Astrocyte of the spinal cord (primary cell): ENCODE data around the gene UPK3A.
A peak's percentile ranks its signal among the peaks of the same experiment; 100 is the strongest.
"Not testable (repeated sequence)": the region's sequence is repeated elsewhere in the genome, so short reads cannot be mapped to it uniquely, and the experiment has no call there.

Experiments used
- DNase-seq: peaks from one replicate; pipeline ENCODE4 v3.0.0; 2011; ENCODE audit warnings: low read depth, low spot score
- H3K4me3 ChIP-seq: 2 replicates; pipeline ENCODE4 v1.5.1; 2011; ENCODE audit warnings: low read depth, mild to moderate bottlenecking, low read length, moderate library complexity
- CTCF ChIP-seq: IDR thresholded peaks from 2 replicates; pipeline ENCODE4 v1.5.1; 2012; ENCODE audit warnings: low read depth, mild to moderate bottlenecking, low read length, inconsistent platforms
- in situ Hi-C: cut with HindIII; loops from 2 replicates; pipeline ENCODE4 v1.10.0; 2017; ENCODE audit warnings: low sequenced_read_pairs

UPK3A gene

GRCh38 chr22:45259754-45260394 is 24.9 kb upstream of the UPK3A start:
- TF ChIP-seq CTCF, result no peak
- no peak for DNase-seq
- no peak overlapping the region for H3K4me3 ChIP-seq
- in situ Hi-C loops, result no loop called here

GRCh38 chr22:45260395-45260759 is 24.4 kb upstream of the UPK3A start:
- H3K4me3 ChIP-seq, in situ Hi-C loops, DNase-seq: not testable (repeated sequence)

GRCh38 chr22:45261407-45262088 is 23.2 kb upstream of the UPK3A start:
- in situ Hi-C loops, result no loop called here
- H3K4me3 ChIP-seq, result no peak overlapping the region
- TF ChIP-seq CTCF, result no peak
- no peak for DNase-seq

GRCh38 chr22:45262195-45262930 is 22.4 kb upstream of the UPK3A start:
- in situ Hi-C loops, result no loop called here
- DNase-seq, result no peak
- no peak for TF ChIP-seq CTCF
- no peak overlapping the region for H3K4me3 ChIP-seq

GRCh38 chr22:45262931-45263462 is 21.8 kb upstream of the UPK3A start:
- TF ChIP-seq CTCF, result no peak
- in situ Hi-C loops, result no loop called here
- H3K4me3 ChIP-seq, result no peak overlapping the region
- no peak for DNase-seq

GRCh38 chr22:45263463-45264269 is 21.1 kb upstream of the UPK3A start:
- peak; percentile 64 for DNase-seq
- in situ Hi-C loops, result no loop called here
- H3K4me3 ChIP-seq, result no peak overlapping the region
- TF ChIP-seq CTCF, result peak; percentile 87
